ENCODE data around the gene CASP1. TPM values are rescaled to one million over a fixed set of nuclear protein-coding genes. Genes with fewer than 3 reads are reported as not detected.
"Not testable (repeated sequence)": the region's sequence is repeated elsewhere in the genome, so short reads cannot be mapped to it uniquely, and the experiment has no call there.

CASP1 gene
- polyA plus RNA-seq, 1 donor (not counting 4 experiments of a cell fraction or from before 2014, with no cell fraction given), result 69.1 TPM

- DNase-seq (ENCODE audit: low read depth, low spot score); H3K36me3 ChIP-seq (ENCODE audit: control insufficient read depth in 2 of 2, extremely low read depth in 1 of 2, insufficient read depth in 2 of 2, low read length in 2 of 2); H3K27ac ChIP-seq (ENCODE audit: control insufficient read depth, insufficient read depth, low read length); H3K4me1 ChIP-seq (ENCODE audit: control insufficient read depth, extremely low read depth, insufficient read depth, low read length); H3K79me2 ChIP-seq (ENCODE audit: control insufficient read depth, insufficient read depth, low read length); H3K9ac ChIP-seq (ENCODE audit: control insufficient read depth, extremely low read depth, insufficient read depth, low read length); H3K9me3 ChIP-seq (ENCODE audit: control insufficient read depth, low read depth, low read length); FAIRE-seq; H3K27me3 ChIP-seq (ENCODE audit: control insufficient read depth, extremely low read depth, insufficient read depth, low read length); H4K20me1 ChIP-seq (ENCODE audit: control insufficient read depth, extremely low read depth, insufficient read depth, low read length); dilution Hi-C loops (cut with MboI; ENCODE audit: extremely low pct_ligation_motif_present, low sequenced_read_pairs); H3K9me1 ChIP-seq (ENCODE audit: control insufficient read depth, extremely low read depth, insufficient read depth, low read length): not testable (repeated sequence)
- Histone ChIP-seq H3K4me2 (ENCODE audit: control insufficient read depth, extremely low read depth, insufficient read depth, low read depth, low read length) (peak overlapping the region; percentile 54), H2AFZ (ENCODE audit: control insufficient read depth, low read length) (peak overlapping the region; percentile 66), H3K4me3 (ENCODE audit: control insufficient read depth in 2 of 3, extremely low read depth in 1 of 3, insufficient read depth in 2 of 3, low read depth in 1 of 3, low read length in 3 of 3) (peak overlapping the region in 1 of 3 experiments; percentile 13)
Observed at GRCh38 chr11:105063245-105063941, 28.4 kb upstream of the CASP1 start.

DNA sequence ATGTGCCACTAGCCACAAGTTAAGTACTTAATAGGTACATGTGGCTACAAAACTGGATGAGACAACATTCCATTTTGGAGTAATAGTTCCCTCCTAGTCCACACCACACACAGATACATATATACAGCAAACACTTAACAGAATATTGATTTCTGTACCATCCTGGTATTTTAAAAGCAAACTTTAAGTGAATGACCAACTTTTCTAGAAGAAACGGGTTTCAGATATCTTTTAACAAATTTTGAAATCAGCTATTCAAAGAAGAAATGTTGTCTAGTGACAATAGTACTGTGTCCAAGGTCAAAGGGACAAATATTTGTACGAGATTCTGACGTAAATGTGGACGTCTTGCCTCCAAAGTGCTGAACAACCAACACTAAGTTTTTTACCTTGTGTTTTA, 22.5 kb upstream of the CASP1 start:
- TF ChIP-seq EZH2 (IDR thresholded peaks at IDR 0.05; ENCODE audit: low read length), result no peak
- TF ChIP-seq, protein P1, sequence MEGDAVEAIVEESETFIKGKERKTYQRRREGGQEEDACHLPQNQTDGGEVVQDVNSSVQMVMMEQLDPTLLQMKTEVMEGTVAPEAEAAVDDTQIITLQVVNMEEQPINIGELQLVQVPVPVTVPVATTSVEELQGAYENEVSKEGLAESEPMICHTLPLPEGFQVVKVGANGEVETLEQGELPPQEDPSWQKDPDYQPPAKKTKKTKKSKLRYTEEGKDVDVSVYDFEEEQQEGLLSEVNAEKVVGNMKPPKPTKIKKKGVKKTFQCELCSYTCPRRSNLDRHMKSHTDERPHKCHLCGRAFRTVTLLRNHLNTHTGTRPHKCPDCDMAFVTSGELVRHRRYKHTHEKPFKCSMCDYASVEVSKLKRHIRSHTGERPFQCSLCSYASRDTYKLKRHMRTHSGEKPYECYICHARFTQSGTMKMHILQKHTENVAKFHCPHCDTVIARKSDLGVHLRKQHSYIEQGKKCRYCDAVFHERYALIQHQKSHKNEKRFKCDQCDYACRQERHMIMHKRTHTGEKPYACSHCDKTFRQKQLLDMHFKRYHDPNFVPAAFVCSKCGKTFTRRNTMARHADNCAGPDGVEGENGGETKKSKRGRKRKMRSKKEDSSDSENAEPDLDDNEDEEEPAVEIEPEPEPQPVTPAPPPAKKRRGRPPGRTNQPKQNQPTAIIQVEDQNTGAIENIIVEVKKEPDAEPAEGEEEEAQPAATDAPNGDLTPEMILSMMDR (optimal IDR thresholded peaks at IDR 0.05 in 1 of 3, IDR thresholded peaks at IDR 0.05 in 1 of 3, conservative IDR thresholded peaks at IDR 0.05 in 1 of 3; ENCODE audit: extremely low read depth in 1 of 3, insufficient read depth in 2 of 3, low read length in 3 of 3), result no peak
- Histone ChIP-seq H3K36me3 (ENCODE audit: control insufficient read depth in 2 of 2, extremely low read depth in 1 of 2, insufficient read depth in 2 of 2, low read length in 2 of 2) (no peaks in the 10 kb centered on the region), H3K27ac (ENCODE audit: control insufficient read depth, insufficient read depth, low read length) (no peak overlapping the region), H3K4me3 (ENCODE audit: control insufficient read depth in 2 of 3, extremely low read depth in 1 of 3, insufficient read depth in 2 of 3, low read depth in 1 of 3, low read length in 3 of 3) (no peak overlapping the region), H3K4me2 (ENCODE audit: control insufficient read depth, extremely low read depth, insufficient read depth, low read depth, low read length) (no peak overlapping the region), H4K20me1 (ENCODE audit: control insufficient read depth, extremely low read depth, insufficient read depth, low read length) (no peaks in the 10 kb centered on the region), H3K9me3 (ENCODE audit: control insufficient read depth, low read depth, low read length) (no peaks in the 10 kb centered on the region), H3K9me1 (ENCODE audit: control insufficient read depth, extremely low read depth, insufficient read depth, low read length) (no peaks in the 10 kb centered on the region), H3K79me2 (ENCODE audit: control insufficient read depth, insufficient read depth, low read length) (no peaks in the 10 kb centered on the region), H3K4me1 (ENCODE audit: control insufficient read depth, extremely low read depth, insufficient read depth, low read length) (no peaks in the 10 kb centered on the region), H3K9ac (ENCODE audit: control insufficient read depth, extremely low read depth, insufficient read depth, low read length) (no peak overlapping the region), H3K27me3 (ENCODE audit: control insufficient read depth, extremely low read depth, insufficient read depth, low read length) (no peaks in the 10 kb centered on the region), H2AFZ (ENCODE audit: control insufficient read depth, low read length) (no peak overlapping the region)
- dilution Hi-C loops (cut with MboI; ENCODE audit: extremely low pct_ligation_motif_present, low sequenced_read_pairs), result no loop called here
- FAIRE-seq (no peak), DNase-seq (ENCODE audit: low read depth, low spot score) (no peak)

DNA sequence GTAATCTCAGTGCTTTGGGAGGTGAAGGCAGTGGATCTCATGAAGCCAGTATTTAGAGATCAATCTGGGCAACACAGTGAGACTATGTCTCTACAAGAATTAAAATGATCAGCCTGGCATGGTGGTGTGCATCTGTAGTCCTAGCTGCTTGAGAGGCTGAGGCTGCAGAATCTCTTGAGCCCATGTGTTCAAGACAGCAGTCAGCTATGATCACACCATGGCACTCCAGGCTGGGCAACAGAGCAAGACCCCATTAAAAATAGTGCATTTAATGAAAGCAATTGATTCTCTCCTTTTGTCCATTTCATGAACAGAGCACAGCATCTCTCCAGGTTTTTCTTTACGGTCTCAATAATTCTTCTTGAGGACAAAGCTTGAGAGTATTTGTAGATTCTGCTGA, 21.5 kb upstream of the CASP1 start:
- no peak overlapping the region for H2AFZ ChIP-seq (ENCODE audit: control insufficient read depth, low read length)
- DNase-seq (ENCODE audit: low read depth, low spot score) (no peak), FAIRE-seq (no peak)
- H3K27ac ChIP-seq (ENCODE audit: control insufficient read depth, insufficient read depth, low read length), result no peak overlapping the region
- H3K9ac ChIP-seq (ENCODE audit: control insufficient read depth, extremely low read depth, insufficient read depth, low read length), result no peak overlapping the region
- H3K9me1 ChIP-seq (ENCODE audit: control insufficient read depth, extremely low read depth, insufficient read depth, low read length), result no peaks in the 10 kb centered on the region
- no peaks in the 10 kb centered on the region for H4K20me1 ChIP-seq (ENCODE audit: control insufficient read depth, extremely low read depth, insufficient read depth, low read length)
- H3K79me2 ChIP-seq (ENCODE audit: control insufficient read depth, insufficient read depth, low read length), result no peaks in the 10 kb centered on the region
- no peaks in the 10 kb centered on the region for H3K36me3 ChIP-seq (ENCODE audit: control insufficient read depth in 2 of 2, extremely low read depth in 1 of 2, insufficient read depth in 2 of 2, low read length in 2 of 2)
- no peak overlapping the region for H3K4me3 ChIP-seq (ENCODE audit: control insufficient read depth in 2 of 3, extremely low read depth in 1 of 3, insufficient read depth in 2 of 3, low read depth in 1 of 3, low read length in 3 of 3)
- H3K27me3 ChIP-seq (ENCODE audit: control insufficient read depth, extremely low read depth, insufficient read depth, low read length), result no peaks in the 10 kb centered on the region
- H3K4me1 ChIP-seq (ENCODE audit: control insufficient read depth, extremely low read depth, insufficient read depth, low read length), result no peaks in the 10 kb centered on the region
- TF ChIP-seq, protein P1 (optimal IDR thresholded peaks at IDR 0.05 in 1 of 3, IDR thresholded peaks at IDR 0.05 in 1 of 3, conservative IDR thresholded peaks at IDR 0.05 in 1 of 3; ENCODE audit: extremely low read depth in 1 of 3, insufficient read depth in 2 of 3, low read length in 3 of 3), result no peak
- no peak for TF ChIP-seq EZH2 (IDR thresholded peaks at IDR 0.05; ENCODE audit: low read length)
- dilution Hi-C loops (cut with MboI; ENCODE audit: extremely low pct_ligation_motif_present, low sequenced_read_pairs), result no loop called here
- no peaks in the 10 kb centered on the region for H3K9me3 ChIP-seq (ENCODE audit: control insufficient read depth, low read depth, low read length)
- H3K4me2 ChIP-seq (ENCODE audit: control insufficient read depth, extremely low read depth, insufficient read depth, low read depth, low read length), result no peak overlapping the region

Measured in keratinocyte (primary cell).